Left ventricle myocardium inferior (tissue), 1 donor: ENCODE data around the gene WDR54. TPM values are rescaled to one million over a fixed set of nuclear protein-coding genes. Genes with fewer than 3 reads are reported as not detected.
"Not testable (repeated sequence)": the region's sequence is repeated elsewhere in the genome, so short reads cannot be mapped to it uniquely, and the experiment has no call there.

Experiments
- DNase-seq: peaks from one replicate; pipeline ENCODE4 v3.0.0-alpha.2; 2020
- H3K27ac ChIP-seq: fragments of 200-600 bp; replicated peaks from 2 replicates; pipeline ENCODE4 v1.8.0; 2021
- H3K27me3 ChIP-seq: fragments of 200-600 bp; 2 replicates; pipeline ENCODE4 v1.8.0; 2021; ENCODE audit warnings: low read depth
- H3K36me3 ChIP-seq: fragments of 200-600 bp; 2 replicates; pipeline ENCODE4 v1.8.0; 2021
- H3K4me1 ChIP-seq: fragments of 200-600 bp; 2 replicates; pipeline ENCODE4 v1.8.0; 2021
- H3K4me3 ChIP-seq: fragments of 200-600 bp; 2 replicates; pipeline ENCODE4 v1.8.0; 2021; ENCODE audit warnings: mild to moderate bottlenecking, moderate library complexity
- H3K9me3 ChIP-seq: fragments of 200-600 bp; replicated peaks from 2 replicates; pipeline ENCODE4 v1.8.0; 2021
- CTCF ChIP-seq: fragments of 200-600 bp; IDR thresholded peaks from 2 replicates; pipeline ENCODE4 v1.8.0; 2021; ENCODE audit warnings: antibody characterized with exemption, mild to moderate bottlenecking, borderline replicate concordance
- intact Hi-C: fragments of 100-400 bp; cut with micrococcal nuclease; formaldehyde crosslinking; loops from one replicate; pipeline ENCODE4 v1.11.0; 2022
- total RNA-seq: library from RNA; stranded (reverse); fragmentation: NEBNext Ultra II Directional; extraction: Animal tissue kit (Norgen Biotek cat#: 25700); gene quantifications from one replicate; pipeline ENCODE4 v1.2.1, GENCODE V29; 2021
- donor health status: DM: no; HTN: yes; CAD: no; lungs with severe emphysema.

Gene WDR54
- total RNA-seq, 1 donor from 2014 or later: 2.9 TPM

- peak within 1 kb of the TSS; percentile 73 for H3K4me3 ChIP-seq
- DNase-seq: peak; percentile 43
- H3K27ac ChIP-seq: peak within 1 kb of the TSS; percentile 92
- no peak for TF ChIP-seq CTCF
- H3K27me3 ChIP-seq: peaks cover 14% of the 10 kb centered on the region
- H3K36me3 ChIP-seq: no peaks in the 10 kb centered on the region
- peaks cover 47% of the 10 kb centered on the region for H3K4me1 ChIP-seq
- intact Hi-C loops: no loop called here
- H3K9me3 ChIP-seq: no peaks in the 10 kb centered on the region
Observed at GRCh38 chr2:74441690-74442482, 20.4 kb downstream of the WDR54 start, which contains the start of gene RTKN. RTKN (minus strand) TSS chr2:74441937; CDS start chr2:74441816, 121 bp downstream.

- peak overlapping the region; percentile 92 for H3K27ac ChIP-seq
- H3K36me3 ChIP-seq, intact Hi-C loops, DNase-seq, H3K9me3 ChIP-seq: not testable (repeated sequence)
- H3K27me3 ChIP-seq: peaks cover 14% of the 10 kb centered on the region
- H3K4me3 ChIP-seq: peak overlapping the region; percentile 73
- peaks cover 40% of the 10 kb centered on the region for H3K4me1 ChIP-seq
Observed at GRCh38 chr2:74442483-74443297, 21.2 kb downstream of the WDR54 start.

- DNase-seq: no peak
- no peak for TF ChIP-seq CTCF
- intact Hi-C loops: no loop called here
- Histone ChIP-seq H3K36me3 (no peaks in the 10 kb centered on the region), H3K4me1 (peaks cover 22% of the 10 kb centered on the region), H3K27me3 (peaks cover 14% of the 10 kb centered on the region), H3K4me3 (no peak overlapping the region), H3K9me3 (no peaks in the 10 kb centered on the region), H3K27ac (no peak overlapping the region)
Observed at GRCh38 chr2:74444498-74445318, 23.2 kb downstream of the WDR54 start.

- Histone ChIP-seq H3K4me3 (no peak overlapping the region), H3K27ac (no peak overlapping the region), H3K27me3 (peaks cover 19% of the 10 kb centered on the region), H3K36me3 (no peaks in the 10 kb centered on the region), H3K9me3 (no peaks in the 10 kb centered on the region), H3K4me1 (no peaks in the 10 kb centered on the region)
- no peak for DNase-seq
- intact Hi-C loops: no loop called here
- no peak for TF ChIP-seq CTCF
Observed at GRCh38 chr2:74447230-74447999, 25.9 kb downstream of the WDR54 start.

- Histone ChIP-seq H3K4me3 (no peak overlapping the region), H3K36me3 (no peaks in the 10 kb centered on the region), H3K4me1 (no peaks in the 10 kb centered on the region), H3K27me3 (peaks cover 8% of the 10 kb centered on the region), H3K9me3 (no peaks in the 10 kb centered on the region), H3K27ac (no peak overlapping the region)
- intact Hi-C loops: no loop called here
- DNase-seq: no peak
- no peak for TF ChIP-seq CTCF
Observed at GRCh38 chr2:74448771-74449170, 27.2 kb downstream of the WDR54 start.
